ENCODE results near the gene DLL1. TPM values are rescaled to one million over a fixed set of nuclear protein-coding genes. Genes with fewer than 3 reads are reported as not detected.

Gene DLL1
- total and polyA plus RNA-seq, 9 of the 15 experiments (the other 6 are each of a cell fraction or from before 2014, with no cell fraction given): not detected

- FAIRE-seq (no peak), DNase-seq (ENCODE audit: extremely low read depth in 1 of 4, low spot score in 3 of 4) (no peak)
These were observed 26.8 kb upstream of the DLL1 start for GRCh38 chr6:170317718-170318117.

More at GRCh38 chr6:170317718-170318117, 26.8 kb upstream of the DLL1 start:
- peaks cover 2% of the 10 kb centered on the region for H3K9me1 ChIP-seq (ENCODE audit: control insufficient read depth, insufficient read depth, low read length)
- H4K20me1 ChIP-seq (replicated peaks; ENCODE audit: control insufficient read depth, insufficient read depth, low read length): peaks cover 9% of the 10 kb centered on the region; the same call in 1 of the 2 replicates
- POLR2A ChIA-PET: interaction anchor here (0.7 to 1.2 kb wide), 3 partner anchors 9 to 12 kb away, joined by 3 read pairs; no protein-coding TSS in a partner anchor
- peaks cover 31% of the 10 kb centered on the region; the same call in 1 of the 3 replicates for H3K36me3 ChIP-seq (ENCODE audit: control insufficient read depth, insufficient read depth, low read length)
- H2AFZ ChIP-seq (ENCODE audit: low read depth, low read length): no peak overlapping the region
- no peak overlapping the region for H3K4me3 ChIP-seq
- H3K27ac ChIP-seq (ENCODE audit: extremely low read depth, low read depth, low read length): no peak overlapping the region
- WGBS (ENCODE audit: insufficient coverage, low coverage, missing lambda C conversion rate): 91% methylated on average over 5 of the region's 5 CpGs
- intact Hi-C loops (cut with micrococcal nuclease) (no loop called here), in situ Hi-C loops (cut with MboI) (no loop called here)
- CTCF ChIA-PET (ENCODE audit: low intra/inter-chr PET ratio): no interaction called here
- H3K9me3 ChIP-seq (replicated peaks; ENCODE audit: control insufficient read depth, insufficient read depth, low read depth, low read length): no peaks in the 10 kb centered on the region
- H3K27me3 ChIP-seq (ENCODE audit: control insufficient read depth in 2 of 2, insufficient read depth in 2 of 2, low read length in 2 of 2): no peaks in the 10 kb centered on the region
- no peak overlapping the region for H3K9ac ChIP-seq (ENCODE audit: insufficient read depth in 1 of 2, low read depth in 2 of 2, low read length in 2 of 2)
- no peak overlapping the region for H3K4me2 ChIP-seq (ENCODE audit: insufficient read depth, low read length)
- TF ChIP-seq LEF1 (IDR thresholded peaks at IDR 0.05) (no peak), IRF2 (CRISPR knock-in tag; IDR thresholded peaks at IDR 0.05) (no peak), CREB1 (IDR thresholded peaks at IDR 0.05) (no peak), CREB1 (CRISPR knock-in tag; IDR thresholded peaks at IDR 0.05) (no peak), SP2 (IDR thresholded peaks at IDR 0.05; ENCODE audit: extremely low read depth, low read depth, low read length, poor library complexity, severe bottlenecking) (no peak), ELK3 (CRISPR knock-in tag; IDR thresholded peaks at IDR 0.05) (no peak), PHB (CRISPR knock-in tag; IDR thresholded peaks at IDR 0.05) (no peak), CXXC5 (CRISPR knock-in tag; IDR thresholded peaks at IDR 0.05) (no peak), HDAC2 (IDR thresholded peaks at IDR 0.05) (no peak), ZNF347 (CRISPR knock-in tag; IDR thresholded peaks at IDR 0.05; ENCODE audit: low read depth) (no peak)
- no peaks in the 10 kb centered on the region for H3K4me1 ChIP-seq (replicated peaks in 1 of 2; ENCODE audit: control insufficient read depth in 2 of 2, insufficient read depth in 2 of 2, low read length in 2 of 2)
- BruUV-seq (replicated peaks): no TSS peak
- no peak for ATAC-seq
- H3K79me2 ChIP-seq (ENCODE audit: control insufficient read depth, insufficient read depth, low read length): peaks cover 21% of the 10 kb centered on the region
